ENCODE results near the gene MBD2. TPM values are rescaled to one million over a fixed set of nuclear protein-coding genes. Genes with fewer than 3 reads are reported as not detected.
A peak's percentile ranks its signal among the peaks of the same experiment; 100 is the strongest.

Gene MBD2
- total RNA-seq, 1 experiment from 2014 or later: 79.7 TPM

DNA sequence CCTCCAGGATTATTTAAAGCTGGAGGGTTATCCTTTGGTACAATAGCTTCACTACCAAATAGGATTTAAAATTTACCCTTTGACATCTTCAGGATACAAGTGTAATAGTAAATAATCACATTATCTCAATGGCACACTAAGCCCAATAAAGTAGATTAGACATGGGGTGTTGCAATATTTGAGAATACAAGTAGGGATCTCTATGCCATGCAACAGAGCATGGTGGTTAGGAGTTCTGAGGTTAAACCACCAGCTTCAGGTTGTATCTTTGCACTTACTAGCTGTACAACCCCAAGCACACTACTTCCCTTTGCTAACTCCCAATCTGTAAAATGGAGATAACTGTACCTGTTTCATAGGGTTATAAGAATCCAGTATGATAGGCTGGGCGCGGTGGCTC is 6.2 kb downstream of the MBD2 start:
- peaks cover 51% of the 10 kb centered on the region for H3K4me1 ChIP-seq (ENCODE audit: insufficient read depth, low read length, poor library complexity, severe bottlenecking)
- no peak overlapping the region for H3K27ac ChIP-seq (ENCODE audit: low read depth, low read length, poor library complexity, severe bottlenecking)
- TF ChIP-seq, protein P1, sequence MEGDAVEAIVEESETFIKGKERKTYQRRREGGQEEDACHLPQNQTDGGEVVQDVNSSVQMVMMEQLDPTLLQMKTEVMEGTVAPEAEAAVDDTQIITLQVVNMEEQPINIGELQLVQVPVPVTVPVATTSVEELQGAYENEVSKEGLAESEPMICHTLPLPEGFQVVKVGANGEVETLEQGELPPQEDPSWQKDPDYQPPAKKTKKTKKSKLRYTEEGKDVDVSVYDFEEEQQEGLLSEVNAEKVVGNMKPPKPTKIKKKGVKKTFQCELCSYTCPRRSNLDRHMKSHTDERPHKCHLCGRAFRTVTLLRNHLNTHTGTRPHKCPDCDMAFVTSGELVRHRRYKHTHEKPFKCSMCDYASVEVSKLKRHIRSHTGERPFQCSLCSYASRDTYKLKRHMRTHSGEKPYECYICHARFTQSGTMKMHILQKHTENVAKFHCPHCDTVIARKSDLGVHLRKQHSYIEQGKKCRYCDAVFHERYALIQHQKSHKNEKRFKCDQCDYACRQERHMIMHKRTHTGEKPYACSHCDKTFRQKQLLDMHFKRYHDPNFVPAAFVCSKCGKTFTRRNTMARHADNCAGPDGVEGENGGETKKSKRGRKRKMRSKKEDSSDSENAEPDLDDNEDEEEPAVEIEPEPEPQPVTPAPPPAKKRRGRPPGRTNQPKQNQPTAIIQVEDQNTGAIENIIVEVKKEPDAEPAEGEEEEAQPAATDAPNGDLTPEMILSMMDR (conservative IDR thresholded peaks at IDR 0.05; ENCODE audit: low read depth, low read length): no peak
- TF ChIP-seq EZH2 (IDR thresholded peaks at IDR 0.05; ENCODE audit: borderline replicate concordance, low read depth, low read length, poor library complexity, severe bottlenecking): no peak
- no peak overlapping the region for H3K4me3 ChIP-seq (ENCODE audit: low read depth, low read length, poor library complexity, severe bottlenecking)
- BruUV-seq (replicated peaks): no TSS peak
- intact Hi-C loops (cut with micrococcal nuclease; ENCODE audit: unreplicated experiment): no loop called here
- H3K27me3 ChIP-seq (replicated peaks; ENCODE audit: insufficient read depth, low read depth, low read length, poor library complexity): no peaks in the 10 kb centered on the region
- CTCF ChIA-PET: no interaction called here
- no peaks in the 10 kb centered on the region for H3K9me3 ChIP-seq (ENCODE audit: low read depth, low read length, poor library complexity, severe bottlenecking)
- H3K36me3 ChIP-seq (ENCODE audit: insufficient read depth, low read length, poor library complexity, severe bottlenecking): no peaks in the 10 kb centered on the region
- POLR2A ChIA-PET (ENCODE audit: low non-redundant PET): interaction anchor here (0.6 kb wide), 1 partner anchor 50 kb away, joined by 5 read pairs; no protein-coding TSS in a partner anchor
- peak; percentile 69 for DNase-seq (ENCODE audit: low spot score)

DNA sequence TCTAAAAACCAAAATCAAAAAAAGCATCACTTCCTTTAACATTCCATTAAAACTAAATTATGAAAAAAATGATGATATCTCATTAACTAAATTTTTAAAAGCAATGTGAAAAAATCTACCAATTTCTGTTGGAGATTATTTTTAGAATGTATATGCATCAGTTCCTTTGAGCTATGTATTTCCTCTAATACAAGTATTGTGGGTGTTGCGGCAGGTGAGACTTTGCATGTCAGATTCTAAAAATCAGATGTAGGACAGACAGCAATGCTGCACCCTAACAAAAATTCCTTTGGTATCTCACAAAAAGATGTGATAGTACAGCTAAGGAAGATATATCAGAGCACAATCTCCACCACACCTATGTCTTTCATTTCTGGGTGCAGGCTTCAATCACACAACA is 6.8 kb downstream of the MBD2 start:
- Histone ChIP-seq H3K4me3 (ENCODE audit: low read depth, low read length, poor library complexity, severe bottlenecking) (no peak overlapping the region), H3K36me3 (ENCODE audit: insufficient read depth, low read length, poor library complexity, severe bottlenecking) (no peaks in the 10 kb centered on the region), H3K27me3 (replicated peaks; ENCODE audit: insufficient read depth, low read depth, low read length, poor library complexity) (no peaks in the 10 kb centered on the region), H3K4me1 (ENCODE audit: insufficient read depth, low read length, poor library complexity, severe bottlenecking) (peaks cover 45% of the 10 kb centered on the region), H3K9me3 (ENCODE audit: low read depth, low read length, poor library complexity, severe bottlenecking) (no peaks in the 10 kb centered on the region), H3K27ac (ENCODE audit: low read depth, low read length, poor library complexity, severe bottlenecking) (no peak overlapping the region)
- intact Hi-C loops (cut with micrococcal nuclease; ENCODE audit: unreplicated experiment): no loop called here
- DNase-seq (ENCODE audit: low spot score): no peak
- no peak for TF ChIP-seq EZH2 (IDR thresholded peaks at IDR 0.05; ENCODE audit: borderline replicate concordance, low read depth, low read length, poor library complexity, severe bottlenecking)
- TF ChIP-seq, protein P1 (conservative IDR thresholded peaks at IDR 0.05; ENCODE audit: low read depth, low read length): no peak
- ChIA-PET CTCF (no interaction called here), POLR2A (ENCODE audit: low non-redundant PET) (no interaction called here)
- BruUV-seq (replicated peaks): no TSS peak

DNA sequence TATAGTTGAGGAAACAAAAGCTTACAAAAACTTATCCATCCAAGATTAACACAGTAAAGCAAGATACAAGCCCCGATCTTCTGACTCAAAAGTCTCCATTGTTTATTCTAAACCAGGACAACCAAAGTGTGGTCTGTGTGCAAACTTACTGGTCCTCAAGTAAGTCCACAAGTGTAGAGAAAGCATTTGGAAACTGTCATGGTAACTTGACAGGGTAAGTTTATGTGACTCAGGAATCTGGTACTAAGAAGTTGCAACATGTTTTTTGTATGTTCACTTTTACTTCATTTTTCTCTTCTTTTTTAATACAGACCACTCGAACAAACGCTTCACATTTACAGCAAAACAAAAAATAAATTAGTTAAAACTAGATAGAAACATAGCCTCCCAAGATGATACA is 9.4 kb downstream of the MBD2 start:
- CTCF ChIA-PET: no interaction called here
- Histone ChIP-seq H3K27ac (ENCODE audit: low read depth, low read length, poor library complexity, severe bottlenecking) (no peak overlapping the region), H3K36me3 (ENCODE audit: insufficient read depth, low read length, poor library complexity, severe bottlenecking) (no peaks in the 10 kb centered on the region), H3K4me1 (ENCODE audit: insufficient read depth, low read length, poor library complexity, severe bottlenecking) (peaks cover 27% of the 10 kb centered on the region), H3K4me3 (ENCODE audit: low read depth, low read length, poor library complexity, severe bottlenecking) (no peak overlapping the region), H3K27me3 (replicated peaks; ENCODE audit: insufficient read depth, low read depth, low read length, poor library complexity) (no peaks in the 10 kb centered on the region), H3K9me3 (ENCODE audit: low read depth, low read length, poor library complexity, severe bottlenecking) (no peaks in the 10 kb centered on the region)
- TF ChIP-seq EZH2 (IDR thresholded peaks at IDR 0.05; ENCODE audit: borderline replicate concordance, low read depth, low read length, poor library complexity, severe bottlenecking): no peak
- TF ChIP-seq, protein P1 (conservative IDR thresholded peaks at IDR 0.05; ENCODE audit: low read depth, low read length): no peak
- intact Hi-C loops (cut with micrococcal nuclease; ENCODE audit: unreplicated experiment): no loop called here
- BruUV-seq (replicated peaks): no TSS peak
- DNase-seq (ENCODE audit: low spot score): no peak
- POLR2A ChIA-PET (ENCODE audit: low non-redundant PET): no interaction called here
